ENCODE results near the gene UBE2R2. TPM values are rescaled to one million over a fixed set of nuclear protein-coding genes. Genes with fewer than 3 reads are reported as not detected.
"Not testable (repeated sequence)": the region's sequence is repeated elsewhere in the genome, so short reads cannot be mapped to it uniquely, and the experiment has no call there.

Gene UBE2R2
- total and polyA plus RNA-seq, 10 donors, result 15.2 to 48.5 (median 39.9) TPM

- Histone ChIP-seq H3K9me3 (peaks cover 0 to 9% (median 0%) of the 10 kb centered on the region in 8 donors), H3K4me1 (no peaks in the 10 kb centered on the region), H3K36me3 (no peaks in the 10 kb centered on the region), H3K27ac (no peak overlapping the region), H3K27me3 (replicated peaks in 1 of 7) (peaks cover 0 to 17% (median 0%) of the 10 kb centered on the region in 7 donors), H3K4me3 (no peak overlapping the region)
- intact Hi-C loops (cut with DNase I; ENCODE audit: low total_unique reads), result no loop called here
- 79 to 82% (median 81%) methylated on average over 9 to 10 of the region's 10 CpGs for WGBS, 5 donors
- no peak for DNase-seq
- TF ChIP-seq CTCF (IDR thresholded peaks at IDR 0.05 in 8 of 11, conservative IDR thresholded peaks at IDR 0.05 in 3 of 11) (no peak), POLR2A (IDR thresholded peaks at IDR 0.05) (no peak), POLR2AphosphoS5 (IDR thresholded peaks at IDR 0.05) (no peak)
Observed at GRCh38 chr9:33798545-33798944, 18.4 kb upstream of the UBE2R2 start.

- no peak for DNase-seq
- H3K4me3 ChIP-seq, result no peak overlapping the region
- peaks cover 0 to 9% (median 0%) of the 10 kb centered on the region in 8 donors for H3K9me3 ChIP-seq
- H3K36me3 ChIP-seq, result no peaks in the 10 kb centered on the region
- TF ChIP-seq POLR2A (IDR thresholded peaks at IDR 0.05), result no peak
- TF ChIP-seq CTCF (IDR thresholded peaks at IDR 0.05 in 8 of 11, conservative IDR thresholded peaks at IDR 0.05 in 3 of 11), result no peak
- no peak for TF ChIP-seq POLR2AphosphoS5 (IDR thresholded peaks at IDR 0.05)
- intact Hi-C loops (cut with DNase I; ENCODE audit: low total_unique reads), result no loop called here
- no peaks in the 10 kb centered on the region for H3K4me1 ChIP-seq
- peaks cover 0 to 17% (median 0%) of the 10 kb centered on the region in 7 donors for H3K27me3 ChIP-seq (replicated peaks in 1 of 7)
- WGBS, 5 donors, result 73 to 92% (median 79%) methylated on average over 8 to 9 of the region's 9 CpGs
- H3K27ac ChIP-seq, result no peak overlapping the region
Observed at GRCh38 chr9:33799928-33800704, 16.8 kb upstream of the UBE2R2 start.

- H3K4me3 ChIP-seq, result no peak overlapping the region
- intact Hi-C loops (cut with DNase I; ENCODE audit: low total_unique reads), result no loop called here
- H3K27me3 ChIP-seq (replicated peaks in 1 of 7), result peaks cover 0 to 17% (median 0%) of the 10 kb centered on the region in 7 donors
- H3K9me3 ChIP-seq, result peaks cover 0 to 9% (median 0%) of the 10 kb centered on the region in 8 donors
- no peaks in the 10 kb centered on the region for H3K4me1 ChIP-seq
- 64 to 95% (median 68%) methylated on average over 2 of the region's 2 CpGs for WGBS, 5 donors
- TF ChIP-seq POLR2AphosphoS5 (IDR thresholded peaks at IDR 0.05), result no peak
- no peak for TF ChIP-seq CTCF (IDR thresholded peaks at IDR 0.05 in 8 of 11, conservative IDR thresholded peaks at IDR 0.05 in 3 of 11)
- no peak for TF ChIP-seq POLR2A (IDR thresholded peaks at IDR 0.05)
- no peak for DNase-seq
- no peaks in the 10 kb centered on the region for H3K36me3 ChIP-seq
- no peak overlapping the region for H3K27ac ChIP-seq
Observed at GRCh38 chr9:33800886-33801285, 16.1 kb upstream of the UBE2R2 start.

- peaks cover 0 to 13% (median 0%) of the 10 kb centered on the region in 7 donors for H3K27me3 ChIP-seq (replicated peaks in 1 of 7)
- H3K9me3 ChIP-seq; intact Hi-C loops (cut with DNase I; ENCODE audit: low total_unique reads); H3K4me1 ChIP-seq; H3K27ac ChIP-seq; DNase-seq; H3K4me3 ChIP-seq; H3K36me3 ChIP-seq: not testable (repeated sequence)
- WGBS, 5 donors, result 93 to 97% (median 96%) methylated on average over 2 of the region's 2 CpGs
Observed at GRCh38 chr9:33801943-33802500, 14.9 kb upstream of the UBE2R2 start.

GRCh38 chr9:33804196-33804595 is 12.8 kb upstream of the UBE2R2 start:
- intact Hi-C loops (cut with DNase I; ENCODE audit: low total_unique reads); H3K27me3 ChIP-seq (replicated peaks in 1 of 7): not testable (repeated sequence)
- 69 to 89% (median 76%) methylated on average over 3 of the region's 3 CpGs for WGBS, 5 donors

GRCh38 chr9:33807156-33807555 is 9.8 kb upstream of the UBE2R2 start:
- H3K27ac ChIP-seq; H3K27me3 ChIP-seq (replicated peaks in 1 of 7); H3K9me3 ChIP-seq; H3K4me3 ChIP-seq; intact Hi-C loops (cut with DNase I; ENCODE audit: low total_unique reads); H3K36me3 ChIP-seq; DNase-seq; H3K4me1 ChIP-seq: not testable (repeated sequence)
- WGBS, 5 donors, result 82 to 97% (median 92%) methylated on average over 2 of the region's 2 CpGs

More at GRCh38 chr9:33804196-33804595, 12.8 kb upstream of the UBE2R2 start:
- not testable (repeated sequence) for H3K36me3 ChIP-seq, H3K4me1 ChIP-seq, DNase-seq, H3K27ac ChIP-seq, H3K9me3 ChIP-seq, H3K4me3 ChIP-seq

GRCh38 chr9:33808979-33809322 is 8.0 kb upstream of the UBE2R2 start:
- H3K4me3 ChIP-seq; H3K27ac ChIP-seq; DNase-seq; H3K27me3 ChIP-seq (replicated peaks in 1 of 7); intact Hi-C loops (cut with DNase I; ENCODE audit: low total_unique reads); H3K36me3 ChIP-seq; H3K9me3 ChIP-seq; H3K4me1 ChIP-seq: not testable (repeated sequence)
- WGBS, 5 donors, result 65 to 81% (median 71%) methylated on average over 1 of the region's 1 CpG
